GM19395 (cell line): Measurements from ENCODE around the gene CERS6.
"Not testable (repeated sequence)": the region's sequence is repeated elsewhere in the genome, so short reads cannot be mapped to it uniquely, and the experiment has no call there.

ENCODE experiments used
- ATAC-seq: cut with Tn5 transposase; IDR thresholded peaks from one replicate; pipeline ENCODE4 v1.9.1; 2021; ENCODE audit warnings: mild to moderate bottlenecking, moderate library complexity; ENCODE audit not compliant: unreplicated experiment

Gene CERS6

DNA sequence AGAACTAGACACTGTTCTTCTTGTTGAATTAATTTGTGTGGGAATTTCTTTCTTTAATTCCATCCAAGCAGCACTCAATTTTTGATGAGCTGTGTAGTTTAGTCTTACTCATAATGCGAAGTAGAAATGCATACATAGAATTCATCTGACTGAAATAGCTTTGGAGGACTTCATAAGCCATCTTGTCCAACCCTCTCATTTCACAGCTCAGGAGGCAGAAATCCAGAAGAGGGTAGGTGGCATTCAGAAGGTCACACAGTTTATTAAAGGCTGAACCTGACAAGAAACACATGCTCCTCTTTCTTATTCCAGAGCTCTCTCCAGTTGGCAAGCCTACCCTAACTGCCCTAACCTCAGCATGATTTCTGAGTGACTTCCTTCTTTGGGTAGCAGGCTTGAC is 177.1 kb downstream of the CERS6 start:
- no peak for ATAC-seq

DNA sequence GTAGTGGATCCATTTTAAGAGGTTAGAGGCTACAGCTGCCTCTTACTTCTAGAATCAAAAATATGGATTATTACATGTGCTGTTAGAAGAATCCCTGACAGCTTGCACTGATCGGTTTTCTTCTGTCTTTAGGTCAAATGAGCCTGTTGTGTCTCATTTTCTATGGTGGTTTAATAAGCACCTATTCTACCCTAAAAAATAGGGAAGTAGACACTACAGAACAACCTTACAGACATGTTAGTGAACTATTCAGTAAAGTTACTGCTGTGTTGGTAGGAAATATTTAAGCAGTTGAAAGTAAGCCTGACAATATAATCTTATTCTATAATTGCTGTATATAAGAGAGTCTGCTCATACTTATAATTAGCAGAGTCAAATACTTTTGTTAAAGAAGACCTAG is 177.8 kb downstream of the CERS6 start:
- peak; percentile 72 for ATAC-seq

GRCh38 chr2:168635065-168635577 is 179.0 kb downstream of the CERS6 start:
- ATAC-seq, result peak; percentile 47

GRCh38 chr2:168639018-168639417 is 182.9 kb downstream of the CERS6 start:
- ATAC-seq, result no peak

- ATAC-seq, result no peak
Observed at GRCh38 chr2:168639441-168639898, 183.4 kb downstream of the CERS6 start.

- ATAC-seq, result no peak
Observed at GRCh38 chr2:168640039-168640438, 184.0 kb downstream of the CERS6 start.

- ATAC-seq, result no peak
Observed at GRCh38 chr2:168641636-168642035, 185.6 kb downstream of the CERS6 start.

DNA sequence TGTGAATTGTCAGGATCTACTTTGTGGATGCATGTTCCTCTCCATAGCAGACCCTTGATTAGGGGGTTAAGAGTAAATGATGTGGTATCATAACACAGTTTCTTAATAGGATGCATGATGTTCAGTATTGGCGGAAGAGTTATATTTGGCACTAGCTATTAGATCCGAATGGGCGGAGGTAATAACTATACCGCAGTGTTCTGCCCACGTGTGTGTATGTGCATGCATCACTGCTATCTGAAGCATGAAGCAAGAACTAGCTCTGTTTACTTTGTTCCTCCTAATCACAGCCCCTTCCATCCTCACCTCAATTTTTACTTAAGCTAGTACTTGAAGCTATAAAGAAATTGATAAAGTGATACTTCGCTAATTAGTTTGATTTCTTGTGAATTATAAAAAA is 186.8 kb downstream of the CERS6 start:
- no peak for ATAC-seq

GRCh38 chr2:168643979-168644378 is 187.9 kb downstream of the CERS6 start:
- ATAC-seq, result no peak

GRCh38 chr2:168645696-168646338 is 189.7 kb downstream of the CERS6 start:
- no peak for ATAC-seq

DNA sequence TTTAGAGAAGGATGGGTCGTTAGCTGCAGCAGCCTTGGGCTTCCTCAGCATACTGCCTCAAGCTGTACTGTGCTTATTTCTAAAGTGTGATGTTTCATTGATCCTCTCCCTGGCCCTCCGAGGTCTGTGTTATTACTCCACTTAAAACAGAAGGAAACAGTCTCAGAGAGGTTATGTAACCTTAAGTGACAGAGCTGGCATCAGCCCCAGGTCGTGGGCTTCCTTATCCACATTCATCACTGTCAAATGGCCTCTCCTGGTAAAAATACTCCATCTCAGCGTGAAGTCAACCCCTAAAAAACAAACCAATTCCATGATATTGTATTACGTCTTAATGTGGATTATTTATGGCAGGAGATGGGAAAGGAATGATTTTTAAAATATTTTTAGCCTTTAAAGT is 193.0 kb downstream of the CERS6 start:
- ATAC-seq, result no peak

GRCh38 chr2:168649562-168649961 is 193.5 kb downstream of the CERS6 start:
- ATAC-seq, result no peak

GRCh38 chr2:168650139-168650538 is 194.1 kb downstream of the CERS6 start:
- ATAC-seq, result no peak

DNA sequence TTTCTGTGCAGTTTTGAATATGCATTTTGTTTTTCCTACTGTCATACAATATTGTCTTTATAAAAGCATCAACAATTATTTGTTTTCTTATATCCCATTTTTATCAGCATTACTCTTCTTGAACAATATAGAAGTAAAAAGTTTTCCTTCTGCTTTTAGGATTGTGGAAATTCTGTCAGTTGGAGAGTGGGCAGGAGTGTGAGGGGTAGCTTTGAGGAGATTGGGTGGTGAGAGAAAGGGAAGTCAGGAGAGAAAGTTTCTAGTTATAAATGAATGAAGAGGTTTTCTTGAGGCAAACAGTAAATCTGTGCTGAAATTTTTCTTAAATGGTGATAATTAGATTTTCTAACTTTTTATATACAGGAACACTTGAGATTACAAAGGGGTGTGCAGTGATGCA is 194.7 kb downstream of the CERS6 start:
- ATAC-seq, result no peak

DNA sequence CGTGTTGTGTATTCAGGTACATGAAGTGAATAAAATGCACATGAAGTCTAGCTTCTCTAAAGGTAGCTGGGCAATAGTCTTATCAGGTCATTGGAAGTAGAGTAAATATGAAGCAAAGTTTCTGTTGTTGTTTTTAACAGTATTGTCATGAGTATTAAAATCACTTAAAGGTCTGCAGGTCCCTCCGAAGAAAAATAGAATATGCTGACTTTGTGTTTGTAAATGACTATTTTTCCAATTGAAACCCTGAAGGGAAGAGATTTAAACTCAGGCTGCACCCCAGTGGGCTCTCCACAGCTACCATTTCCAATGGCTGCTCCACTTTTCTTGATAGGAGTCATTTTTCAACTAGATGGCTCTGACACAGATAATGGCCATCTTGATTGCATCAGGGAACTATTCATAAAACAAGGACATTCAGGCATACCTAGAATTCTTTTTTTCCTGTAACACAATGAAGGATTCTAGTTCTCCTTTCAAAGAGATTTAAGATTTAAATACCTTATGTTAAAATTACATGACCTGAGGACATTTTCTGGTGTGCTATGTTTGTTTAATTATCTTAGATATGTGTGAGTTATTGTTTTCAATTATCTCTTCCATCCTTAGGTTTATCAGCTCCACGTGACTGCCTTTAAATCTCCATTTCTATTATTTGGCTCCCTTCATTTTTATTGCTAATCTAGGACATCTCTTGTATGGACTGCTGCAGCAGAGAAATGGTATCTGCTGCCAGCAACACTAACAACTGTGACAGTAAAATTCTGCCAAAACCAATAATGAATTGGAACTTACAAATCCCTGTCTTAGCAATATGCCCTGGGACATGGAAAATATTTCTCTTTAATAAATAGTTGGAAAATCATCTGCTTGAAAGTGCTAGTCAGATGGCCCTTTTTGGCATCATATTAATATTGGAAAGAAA is 197.2 kb downstream of the CERS6 start:
- ATAC-seq, result no peak

DNA sequence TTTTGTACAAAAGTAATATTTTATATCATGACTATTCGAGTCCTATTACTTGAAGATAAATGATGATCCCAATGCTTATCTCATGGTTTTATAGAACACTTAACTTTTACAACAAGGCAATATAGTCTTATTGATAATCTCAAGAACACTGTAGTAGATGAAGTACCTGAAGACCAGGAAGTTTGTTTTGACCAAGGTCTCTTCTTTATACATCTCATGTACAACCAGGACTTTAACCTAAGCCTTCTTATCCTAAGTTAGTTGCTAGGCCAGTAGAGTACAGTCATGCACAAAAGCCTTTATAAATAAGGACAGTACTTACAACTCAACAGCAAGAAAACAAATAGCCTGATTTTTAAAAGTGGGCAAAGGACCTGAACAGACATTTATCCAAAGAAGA is 198.6 kb downstream of the CERS6 start:
- no peak for ATAC-seq

- ATAC-seq, result no peak
Observed at GRCh38 chr2:168655207-168655606, 199.1 kb downstream of the CERS6 start.

- ATAC-seq, result not testable (repeated sequence)
Observed at GRCh38 chr2:168657378-168657777, 201.3 kb downstream of the CERS6 start.

- no peak for ATAC-seq
Observed at GRCh38 chr2:168658706-168659105, 202.6 kb downstream of the CERS6 start.

- no peak for ATAC-seq
Observed at GRCh38 chr2:168660870-168661862, 205.1 kb downstream of the CERS6 start.

GRCh38 chr2:168661863-168662256 is 205.8 kb downstream of the CERS6 start:
- no peak for ATAC-seq
